ENCODE measurements around the gene MSANTD2.

Gene MSANTD2

DNA sequence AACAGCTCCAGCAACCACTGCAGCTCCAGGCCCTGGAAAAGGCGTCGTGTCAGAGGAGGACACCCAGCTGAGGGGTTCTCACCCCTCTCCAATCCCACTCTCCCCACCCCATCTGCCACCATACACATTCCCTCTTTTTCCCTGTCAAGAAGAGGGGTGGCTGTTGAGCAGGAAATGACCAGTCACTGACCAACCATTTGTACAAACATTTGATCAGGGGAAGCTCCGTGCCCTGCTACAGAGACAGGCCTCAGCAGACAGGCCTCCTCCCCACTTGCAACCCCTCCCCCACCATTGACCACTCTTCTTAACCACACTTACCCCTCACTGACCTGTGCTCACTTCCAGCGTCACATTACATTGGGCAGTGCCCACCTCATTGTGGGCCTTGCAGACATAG, 45.9 kb downstream of the MSANTD2 start:
- no peak for DNase-seq (ENCODE audit: low read depth, low spot score)

GRCh38 chr11:124753624-124754023, 46.6 kb downstream of the MSANTD2 start:
- DNase-seq (ENCODE audit: low read depth, low spot score): no peak

GRCh38 chr11:124753205-124753604, 47.0 kb downstream of the MSANTD2 start:
- no peak for DNase-seq (ENCODE audit: low read depth, low spot score)

DNA sequence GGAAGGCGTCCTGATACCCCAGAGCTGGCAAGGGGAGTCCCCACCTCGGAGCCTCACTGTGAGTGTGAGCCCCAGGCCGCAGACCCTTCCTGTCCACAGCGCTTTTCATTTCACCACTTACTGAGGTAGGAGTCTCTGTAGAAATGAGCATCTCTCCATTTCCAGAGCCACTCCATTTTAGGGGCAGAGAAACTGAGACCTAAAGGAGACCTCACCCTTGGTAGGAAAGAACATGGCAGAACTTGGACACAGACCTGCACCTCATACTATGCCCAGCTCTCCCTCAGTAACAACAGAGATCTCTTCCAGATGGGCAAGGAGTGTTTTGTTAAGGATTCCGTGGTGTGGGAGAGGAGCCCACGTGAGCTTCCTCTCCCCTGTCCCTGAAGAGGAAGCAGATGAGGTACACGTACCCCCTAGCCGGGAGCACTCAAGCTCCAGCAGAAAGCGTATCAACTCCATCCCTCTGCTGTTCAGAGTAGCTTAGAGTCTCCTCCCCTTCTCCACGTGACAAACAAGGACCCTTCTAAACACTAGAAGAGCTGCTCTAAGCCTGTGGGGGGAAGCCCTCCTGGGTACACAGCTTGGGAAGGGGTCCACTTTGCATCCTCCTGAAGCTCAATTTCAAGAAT, 47.6 kb downstream of the MSANTD2 start:
- no peak for DNase-seq (ENCODE audit: low read depth, low spot score)

DNA sequence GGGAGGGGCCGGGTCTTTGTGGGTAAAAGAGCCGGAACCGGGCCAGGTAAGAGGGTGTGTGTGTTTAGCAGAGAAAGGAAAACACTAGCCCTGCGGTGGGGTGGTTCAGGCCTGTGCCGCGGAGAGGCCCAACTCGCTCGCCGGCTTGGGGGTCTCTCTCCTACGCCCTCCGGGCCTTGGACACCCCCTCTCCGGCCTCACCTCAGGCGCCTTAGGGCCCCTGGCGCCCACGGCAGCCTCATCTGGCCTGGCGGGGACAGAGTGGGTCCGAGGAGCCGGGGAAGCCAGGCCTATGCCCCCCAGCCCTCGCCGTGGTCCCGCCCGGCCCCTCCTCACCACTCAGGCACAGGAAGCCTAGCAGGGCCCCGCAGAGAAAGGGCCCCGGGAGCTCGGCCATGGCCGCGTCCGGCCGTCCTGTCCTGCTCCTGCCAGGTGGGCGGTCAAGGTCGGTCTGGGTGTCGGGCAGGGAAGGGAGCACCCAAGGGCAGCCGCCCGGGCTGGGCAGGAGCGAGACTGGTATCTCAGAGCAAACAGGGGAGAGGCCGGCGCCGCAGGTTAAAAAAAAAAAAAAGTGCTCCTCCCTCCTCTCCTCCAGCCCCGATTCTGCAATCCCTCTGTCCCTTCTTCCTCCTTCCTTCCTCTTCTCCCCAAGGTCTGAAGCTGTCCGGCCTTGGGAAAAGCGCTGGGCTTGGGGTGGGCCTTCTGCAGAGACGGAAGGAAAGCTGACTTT, 48.3 kb downstream of the MSANTD2 start, which contains the start of gene VSIG2:
VSIG2 (minus strand) TSS at position 515 of the 730 bp plus-strand sequence; CDS start at position 397, 118 bp downstream.
- DNase-seq (ENCODE audit: low read depth, low spot score): no peak

GRCh38 chr11:124751391-124751740, 48.8 kb downstream of the MSANTD2 start:
- DNase-seq (ENCODE audit: low read depth, low spot score): no peak

DNA sequence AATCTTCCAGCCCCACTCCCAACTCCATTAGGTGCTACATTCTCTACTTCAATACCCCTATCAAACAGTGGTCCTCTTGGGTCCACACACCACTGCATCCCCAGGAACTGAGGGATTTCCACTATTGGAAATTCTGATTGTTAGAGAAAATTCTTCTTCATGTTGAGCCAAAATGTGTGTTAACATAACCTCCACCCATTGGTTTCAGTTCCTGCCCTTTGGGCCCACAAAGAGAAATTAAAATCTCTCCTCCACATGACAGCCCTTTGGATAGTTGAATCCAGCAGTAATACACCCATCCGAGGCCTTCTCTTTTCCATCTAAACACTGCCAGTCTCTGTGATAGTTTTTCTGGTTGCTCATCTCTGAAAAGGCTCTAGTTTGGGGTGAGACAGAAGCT, 50.3 kb downstream of the MSANTD2 start:
- DNase-seq (ENCODE audit: low read depth, low spot score): no peak

DNA sequence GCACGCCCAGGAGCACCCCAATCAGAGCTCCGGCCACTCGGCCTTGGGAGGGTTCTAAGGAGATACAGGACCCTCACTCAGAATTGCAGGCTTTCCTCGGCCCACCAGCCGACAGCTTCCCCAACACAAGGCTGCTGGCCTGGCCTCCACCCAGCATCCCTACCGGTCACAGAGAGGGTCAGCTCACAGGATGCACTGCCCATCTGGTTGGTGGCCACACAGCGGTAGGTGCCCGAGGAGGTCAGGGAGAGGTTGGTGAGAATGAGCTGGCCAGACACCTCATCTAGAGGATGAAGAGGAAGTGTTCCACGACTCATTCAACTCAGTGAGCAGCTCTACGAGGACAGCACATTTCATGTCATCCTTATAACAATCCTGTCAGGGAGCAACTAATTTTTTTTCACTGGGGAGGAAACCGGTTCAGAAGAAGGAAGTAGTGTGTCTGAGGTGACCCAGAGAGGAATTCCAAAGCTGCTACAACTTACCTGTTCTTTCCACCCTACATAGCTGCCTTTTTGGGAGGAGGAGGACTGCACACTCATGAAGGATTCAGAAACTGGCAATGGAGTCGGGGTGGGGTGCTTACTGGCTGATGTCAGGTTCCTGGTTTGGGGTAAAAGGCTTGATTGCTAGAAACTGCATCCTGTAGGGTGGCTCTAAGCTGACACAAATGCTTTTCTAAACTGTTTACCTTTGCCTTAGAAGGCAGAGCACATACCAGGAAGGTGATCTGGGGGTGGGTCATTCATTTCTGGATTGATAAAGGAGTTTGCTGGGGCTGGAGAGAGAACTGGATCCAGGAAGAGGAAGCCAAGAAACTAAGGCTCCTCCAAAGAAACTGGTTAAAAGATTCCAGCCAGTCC, 51.5 kb downstream of the MSANTD2 start:
- DNase-seq (ENCODE audit: low read depth, low spot score): no peak

- DNase-seq (ENCODE audit: low read depth, low spot score): no peak
These were observed 52.1 kb downstream of the MSANTD2 start for GRCh38 chr11:124748100-124748418.

DNA sequence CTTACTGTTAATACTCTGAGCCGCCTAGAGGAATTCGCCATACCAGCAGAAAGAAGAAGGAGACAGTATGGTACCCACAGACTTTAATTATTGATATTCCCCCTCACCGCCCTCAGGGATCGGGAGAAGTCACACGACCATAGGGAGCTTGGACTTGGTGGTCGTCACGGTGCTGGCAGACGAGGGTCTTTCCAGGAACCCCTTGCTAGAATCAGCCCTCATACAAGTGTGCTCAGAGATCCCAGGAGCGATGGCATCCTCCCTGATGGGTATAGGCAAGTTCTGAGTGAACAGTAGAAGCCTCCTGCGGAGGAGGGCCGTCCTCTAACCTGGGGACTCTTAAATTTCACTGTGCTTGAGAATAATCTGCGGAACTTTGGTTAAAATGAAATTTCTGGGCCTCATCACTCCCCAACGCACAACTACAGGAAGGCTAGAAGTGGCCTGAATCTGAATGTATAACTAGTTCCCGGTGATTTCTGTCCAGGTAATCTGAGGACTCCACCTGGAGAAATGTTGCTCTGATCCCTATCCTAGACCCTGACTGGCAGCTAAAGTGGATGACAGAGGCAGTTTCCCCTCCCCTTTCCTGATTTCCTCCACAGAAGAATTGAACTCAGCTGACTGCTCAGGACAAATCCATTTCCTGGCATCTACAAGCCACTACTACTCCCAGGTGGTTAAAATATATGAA, 52.7 kb downstream of the MSANTD2 start:
- no peak for DNase-seq (ENCODE audit: low read depth, low spot score)

DNA sequence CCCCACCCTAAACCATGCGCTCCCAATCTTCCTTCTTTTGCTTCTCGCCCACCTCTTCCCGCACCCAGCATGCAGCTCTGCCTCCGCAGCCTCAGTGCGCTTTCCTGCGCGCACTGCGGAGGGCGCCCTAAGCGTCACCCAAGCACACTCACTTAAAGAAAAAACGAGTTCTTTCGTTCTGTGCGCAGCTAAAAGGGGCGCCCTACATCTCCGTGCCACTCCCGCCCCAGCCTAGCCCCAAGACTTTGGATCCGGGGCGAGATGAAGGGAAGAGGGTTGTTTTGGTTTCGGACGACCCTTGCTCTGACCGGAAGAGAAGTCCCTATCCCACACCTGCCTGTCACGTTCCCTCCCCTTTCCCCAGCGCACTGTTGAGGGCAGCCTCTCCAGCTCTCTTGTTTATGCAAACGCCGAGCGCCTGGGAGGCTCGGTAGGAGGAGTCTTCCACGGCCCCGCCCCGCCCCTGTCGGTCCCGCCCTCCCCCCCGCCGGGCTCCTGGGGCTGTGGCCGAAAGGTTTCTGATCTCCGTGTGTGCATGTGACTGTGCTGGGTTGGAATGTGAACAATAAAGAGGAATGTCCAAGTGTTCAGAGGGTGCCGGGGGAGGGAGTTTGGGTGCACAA, 53.5 kb downstream of the MSANTD2 start:
- peak; percentile 33 for DNase-seq (ENCODE audit: low read depth, low spot score)

- DNase-seq (ENCODE audit: low read depth, low spot score): no peak
These were observed 54.2 kb downstream of the MSANTD2 start for GRCh38 chr11:124745835-124746620.

DNA sequence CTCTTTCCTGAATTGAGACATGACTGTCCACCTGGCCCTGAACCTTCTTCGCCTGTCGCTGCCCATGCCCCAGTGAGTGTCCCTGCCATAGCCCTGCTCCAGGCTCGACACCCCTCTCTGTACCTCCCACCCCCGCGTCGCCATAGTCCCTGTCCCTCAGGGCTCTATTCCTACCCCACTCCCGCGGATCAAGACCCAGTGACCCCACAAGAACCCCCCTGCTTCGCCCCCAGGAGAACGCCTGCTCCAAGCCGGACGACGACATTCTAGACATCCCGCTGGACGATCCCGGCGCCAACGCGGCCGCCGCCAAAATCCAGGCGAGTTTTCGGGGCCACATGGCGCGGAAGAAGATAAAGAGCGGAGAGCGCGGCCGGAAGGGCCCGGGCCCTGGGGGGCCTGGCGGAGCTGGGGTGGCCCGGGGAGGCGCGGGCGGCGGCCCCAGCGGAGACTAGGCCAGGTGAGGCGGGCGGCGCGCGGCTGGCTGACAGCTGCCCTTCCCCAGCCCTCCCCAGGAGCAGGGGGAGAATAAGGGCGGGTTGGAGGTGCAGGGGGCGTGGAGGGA, 54.9 kb downstream of the MSANTD2 start:
- DNase-seq (ENCODE audit: low read depth, low spot score): no peak

- DNase-seq (ENCODE audit: low read depth, low spot score): no peak
These were observed 57.2 kb downstream of the MSANTD2 start for GRCh38 chr11:124743050-124743449.

DNA sequence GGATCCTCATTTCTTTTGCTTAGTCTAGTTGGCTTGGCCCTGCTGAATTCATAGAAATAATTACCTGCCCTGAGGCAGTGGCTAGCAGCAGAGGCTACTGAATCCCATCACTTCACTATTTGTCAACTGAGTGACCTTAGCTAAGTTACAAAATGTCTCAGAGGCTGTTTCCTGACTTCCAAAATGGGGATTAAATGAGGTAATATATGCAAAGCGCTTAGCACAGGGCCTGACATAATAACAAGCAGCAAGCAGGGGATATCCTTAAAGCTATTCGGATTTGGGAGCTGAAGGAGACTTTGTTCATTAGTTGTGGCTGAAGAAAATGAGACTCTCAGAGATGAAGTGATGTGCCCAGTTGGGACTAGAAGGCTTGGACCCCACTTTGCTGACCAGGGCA, 57.7 kb downstream of the MSANTD2 start:
- DNase-seq (ENCODE audit: low read depth, low spot score): no peak

DNA sequence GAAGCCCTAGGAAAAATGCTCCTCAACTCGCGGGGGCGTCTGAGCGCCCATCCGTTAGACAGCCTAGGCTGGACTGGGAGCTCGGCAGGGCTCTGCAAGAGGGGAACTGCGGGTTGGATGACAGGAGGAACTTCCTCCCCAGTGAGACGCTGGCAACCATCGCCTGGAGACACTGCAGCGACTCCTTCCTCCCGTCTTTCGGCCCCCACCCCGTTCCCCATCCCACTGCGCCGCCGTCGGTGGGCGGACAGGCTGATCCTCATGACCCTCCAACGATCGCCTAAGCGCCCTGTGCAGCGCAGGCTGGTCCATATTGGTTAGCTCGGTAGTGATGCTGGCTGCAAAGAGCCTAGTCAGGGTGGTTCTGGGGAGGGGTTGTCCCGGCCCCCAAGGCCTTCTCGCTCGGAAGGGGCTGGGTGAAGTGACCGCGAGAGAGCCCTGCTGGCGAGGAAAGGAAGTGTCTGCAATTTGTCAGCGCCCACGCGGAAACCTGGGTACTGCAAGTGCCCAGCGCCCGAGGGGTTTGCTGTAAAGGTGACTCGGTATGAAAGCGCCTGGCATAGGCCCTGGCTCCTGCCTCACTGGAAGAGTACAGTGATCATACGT, 59.8 kb downstream of the MSANTD2 start:
- no peak for DNase-seq (ENCODE audit: low read depth, low spot score)

DNA sequence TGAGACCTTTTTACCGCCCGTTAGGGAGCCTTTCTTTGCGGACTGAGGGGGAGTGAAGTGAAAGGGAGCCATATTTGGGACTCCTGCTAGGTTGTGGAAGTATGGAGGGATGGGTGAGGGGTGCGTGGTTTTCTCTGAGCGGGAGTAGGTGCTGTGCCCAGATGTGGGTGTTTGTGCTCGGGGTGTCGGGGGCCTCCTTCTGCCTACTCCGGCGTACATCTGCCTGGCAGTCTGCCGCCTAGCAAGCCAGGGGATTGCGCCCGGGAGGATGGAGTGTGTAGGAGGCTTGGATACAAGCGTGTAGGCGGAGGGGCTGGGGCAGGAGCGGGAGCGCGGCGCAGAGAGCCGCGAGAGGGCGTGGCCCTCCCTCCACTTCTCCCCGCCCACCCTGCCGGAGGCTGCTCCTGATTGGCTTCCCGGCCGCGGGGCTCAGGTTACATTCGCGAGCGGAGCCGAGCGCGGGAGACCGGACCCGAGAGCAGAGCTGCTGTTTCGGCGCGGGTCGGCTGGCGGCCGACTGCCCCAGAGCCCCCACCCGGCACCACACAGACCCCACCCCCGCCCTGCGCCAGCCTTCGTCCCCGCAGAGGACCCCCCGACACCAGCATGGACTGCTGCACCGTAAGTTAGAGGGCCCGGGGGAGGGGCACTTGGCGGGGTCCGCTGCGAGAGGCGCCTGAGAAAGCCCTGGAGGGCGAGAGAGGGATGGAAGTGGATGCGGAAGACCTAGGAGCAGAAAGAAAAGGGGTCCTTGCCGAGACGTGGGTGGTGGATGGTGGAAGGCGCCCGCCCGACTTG, 60.5 kb downstream of the MSANTD2 start, which contains the start of gene NRGN:
NRGN (plus strand) TSS at position 464 of the 798 bp plus-strand sequence; CDS start at position 607, 143 bp downstream.
- peak; percentile 56 for DNase-seq (ENCODE audit: low read depth, low spot score)

GRCh38 chr11:124738713-124739478, 61.3 kb downstream of the MSANTD2 start:
- no peak for DNase-seq (ENCODE audit: low read depth, low spot score)

Data from smooth muscle cell of the brain vasculature (primary cell).